T-helper 2 cell treated with Interferon-gamma antibody and Interleukin-4, amounts not matched to agents 100 ng/mL and 5 ng/mL, for 36 hours (primary cell): ENCODE data around the gene TAMALIN. TPM values are rescaled to one million over a fixed set of nuclear protein-coding genes. Genes with fewer than 3 reads are reported as not detected.

Source experiments
- intact Hi-C: fragments of 100-400 bp; cut with micrococcal nuclease; formaldehyde crosslinking; loops from one replicate; pipeline ENCODE4 v1.15.1; 2023
- total RNA-seq: library from RNA; stranded (reverse); gene quantifications from 2 replicates; pipeline ENCODE4 v1.2.3, GENCODE V29; 2022

TAMALIN gene
- total RNA-seq, 1 donor from 2014 or later: 2.4 TPM

GRCh38 chr12:52052468-52053186 is 45.9 kb downstream of the TAMALIN start:
- intact Hi-C loops: no loop called here

GRCh38 chr12:52053536-52054209 is 46.9 kb downstream of the TAMALIN start:
- intact Hi-C loops: no loop called here

GRCh38 chr12:52054231-52054832 is 47.6 kb downstream of the TAMALIN start:
- intact Hi-C loops: no loop called here

GRCh38 chr12:52054833-52055730 is 48.3 kb downstream of the TAMALIN start:
- intact Hi-C loops: no loop called here

GRCh38 chr12:52055731-52056711 is 49.3 kb downstream of the TAMALIN start:
- intact Hi-C loops: no loop called here

GRCh38 chr12:52056801-52057637 is 50.3 kb downstream of the TAMALIN start:
- intact Hi-C loops: no loop called here

GRCh38 chr12:52057638-52058576 is 51.2 kb downstream of the TAMALIN start:
- intact Hi-C loops: no loop called here

GRCh38 chr12:52058631-52059361 is 52.0 kb downstream of the TAMALIN start:
- intact Hi-C loops: no loop called here

- intact Hi-C loops: no loop called here
Measured at GRCh38 chr12:52059582-52060497, 53.1 kb downstream of the TAMALIN start.

- intact Hi-C loops: no loop called here
Measured at GRCh38 chr12:52060498-52061177, 53.9 kb downstream of the TAMALIN start.

- intact Hi-C loops: no loop called here
Measured at GRCh38 chr12:52061470-52062166, 54.9 kb downstream of the TAMALIN start.

GRCh38 chr12:52062167-52063081 is 55.7 kb downstream of the TAMALIN start:
- intact Hi-C loops: no loop called here

GRCh38 chr12:52063082-52063924 is 56.6 kb downstream of the TAMALIN start:
- intact Hi-C loops: no loop called here
